ENCODE results near the gene LRRC45.

LRRC45 gene

DNA sequence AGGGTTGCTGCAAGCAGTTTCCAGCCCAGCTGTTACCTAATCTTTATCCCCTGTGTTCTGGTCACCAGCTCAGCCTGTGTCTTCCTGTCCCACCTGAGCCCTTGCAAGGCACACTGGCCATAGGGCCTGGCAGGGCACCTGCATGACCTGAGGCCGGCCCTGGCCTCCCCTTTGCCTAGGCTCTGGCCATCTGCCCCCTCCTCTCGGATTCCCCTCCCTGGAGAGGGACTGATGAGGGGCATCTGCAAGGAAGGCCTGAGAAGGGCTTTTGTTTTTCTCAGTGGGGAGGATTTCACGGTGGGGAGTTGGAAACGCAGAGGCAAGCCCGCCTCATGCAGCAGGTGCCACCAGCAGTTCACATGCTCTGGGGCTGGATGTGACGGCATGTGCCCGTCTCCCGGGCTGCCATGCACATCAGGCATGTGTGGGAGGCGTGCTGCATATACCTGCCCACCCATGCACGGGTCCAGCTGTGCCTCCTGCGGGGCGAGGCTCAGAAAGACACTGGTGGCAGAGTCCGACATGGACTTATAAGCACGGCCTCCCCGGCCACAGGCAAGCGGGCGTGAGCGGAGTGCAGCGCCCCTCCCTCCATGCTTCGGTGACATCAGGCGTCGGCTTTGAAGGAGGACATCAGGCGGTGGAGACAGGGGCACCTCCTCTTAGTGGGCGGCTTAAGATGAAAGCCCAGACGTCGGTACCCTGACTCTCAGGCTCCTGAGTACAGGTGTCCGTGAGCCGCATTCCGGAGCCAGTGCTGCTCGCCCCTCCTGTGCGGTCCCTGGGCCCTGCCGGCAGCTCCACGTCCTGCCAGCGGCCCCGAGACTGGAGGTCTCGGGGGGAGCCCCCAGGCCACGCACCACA is 29.1 kb upstream of the LRRC45 start:
- no peak for DNase-seq (ENCODE audit: low read depth in 1 of 2, low spot score in 1 of 2)

DNA sequence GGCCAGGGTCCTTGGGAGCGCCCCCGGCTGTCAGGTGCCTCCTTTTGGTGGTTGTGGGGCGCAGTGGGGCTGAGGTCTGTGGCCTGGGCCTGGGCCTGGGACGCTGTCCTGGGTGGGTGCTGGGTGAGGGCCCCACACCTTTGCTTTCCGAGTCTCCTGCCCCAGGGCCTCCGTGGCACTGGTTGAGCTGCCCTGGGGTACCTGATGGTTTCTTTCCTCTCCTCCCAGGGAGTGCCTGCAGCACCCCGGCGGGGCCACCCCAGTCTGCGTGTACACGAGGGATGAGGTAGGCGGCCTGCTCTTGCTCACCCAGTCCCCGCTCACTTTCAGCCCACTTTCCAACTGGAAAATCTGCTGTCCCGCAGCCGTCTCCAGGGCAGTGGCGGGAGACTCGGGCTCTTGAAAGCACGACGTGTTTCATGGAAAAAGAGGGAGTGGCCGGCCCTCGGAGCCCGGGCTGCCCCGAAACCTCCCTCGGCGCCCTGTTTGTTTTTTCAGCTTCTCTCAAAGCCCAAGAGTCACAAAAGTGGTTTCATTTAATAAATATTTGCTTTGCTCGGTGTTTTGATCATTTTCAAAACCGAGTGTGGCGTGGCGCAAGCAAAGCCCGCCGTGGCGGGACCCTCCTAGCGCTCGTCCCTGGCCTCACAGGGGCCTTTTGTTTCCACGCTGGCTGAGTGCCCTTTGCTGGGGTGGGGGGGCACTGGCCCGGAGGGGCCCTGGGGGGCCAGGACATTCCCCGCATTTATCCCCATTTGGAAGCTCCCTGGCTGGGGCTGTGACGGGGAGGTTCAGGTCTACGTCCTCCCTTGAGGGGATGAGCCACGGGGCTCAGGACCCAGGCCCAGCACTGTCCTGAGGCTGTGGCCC is 28.3 kb upstream of the LRRC45 start:
- DNase-seq (ENCODE audit: low read depth in 1 of 2, low spot score in 1 of 2), result no peak

DNA sequence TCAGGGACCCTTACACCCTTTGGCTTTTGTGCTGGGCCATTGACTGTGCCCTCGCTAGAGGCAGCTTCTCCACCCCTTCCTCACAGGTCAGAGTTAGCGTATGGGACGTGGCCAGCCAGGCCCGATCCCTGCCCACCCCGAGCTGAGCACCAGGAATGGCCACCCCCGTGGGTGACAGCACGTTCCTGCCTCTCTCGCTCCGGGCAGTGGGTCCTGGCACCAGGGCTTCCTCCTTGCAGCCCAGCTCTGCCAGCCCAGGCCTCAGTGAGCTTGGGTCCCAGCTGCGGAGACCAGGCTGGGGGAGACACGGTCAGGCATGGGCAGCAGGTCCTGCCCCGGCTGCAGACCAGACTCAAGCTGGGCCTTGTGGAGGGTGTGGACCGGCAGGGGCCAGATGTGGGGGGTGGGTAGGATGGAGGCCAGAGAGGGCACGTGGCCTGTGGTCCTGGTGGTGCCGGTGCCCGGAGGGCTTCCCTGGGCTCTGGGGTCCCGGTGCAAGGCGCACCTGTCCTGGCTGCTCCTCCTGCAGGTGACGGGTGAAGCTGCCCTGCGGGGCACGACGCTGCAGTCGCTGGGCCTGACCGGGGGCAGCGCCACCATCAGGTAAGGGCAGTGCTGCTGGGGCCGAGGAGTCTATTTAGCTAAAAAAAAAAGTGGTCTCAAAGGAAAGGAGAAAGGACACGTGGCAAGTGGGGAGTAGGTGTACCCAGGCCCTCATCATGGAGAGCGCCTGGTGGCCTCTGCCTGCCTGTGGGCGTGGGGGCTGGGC is 27.5 kb upstream of the LRRC45 start:
- DNase-seq (ENCODE audit: low read depth in 1 of 2, low spot score in 1 of 2), result no peak

DNA sequence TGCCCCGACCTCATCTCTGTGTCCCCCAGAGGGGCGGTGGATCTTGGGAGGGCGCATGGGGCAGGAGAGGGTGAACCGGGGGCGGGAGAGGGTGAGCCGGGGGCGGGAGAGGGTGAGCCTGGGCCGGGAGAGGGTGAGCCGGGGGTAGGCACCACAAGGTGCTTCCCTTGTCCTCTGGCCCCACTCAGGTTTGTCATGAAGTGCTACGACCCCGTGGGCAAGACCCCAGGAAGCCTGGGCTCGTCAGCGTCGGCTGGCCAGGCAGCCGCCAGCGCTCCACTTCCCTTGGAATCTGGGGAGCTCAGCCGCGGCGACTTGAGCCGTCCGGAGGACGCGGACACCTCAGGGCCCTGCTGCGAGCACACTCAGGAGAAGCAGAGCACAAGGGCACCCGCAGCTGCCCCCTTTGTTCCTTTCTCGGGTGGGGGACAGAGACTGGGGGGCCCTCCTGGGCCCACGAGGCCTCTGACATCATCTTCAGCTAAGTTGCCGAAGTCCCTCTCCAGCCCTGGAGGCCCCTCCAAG is 26.8 kb upstream of the LRRC45 start:
- no peak for DNase-seq (ENCODE audit: low read depth in 1 of 2, low spot score in 1 of 2)

DNA sequence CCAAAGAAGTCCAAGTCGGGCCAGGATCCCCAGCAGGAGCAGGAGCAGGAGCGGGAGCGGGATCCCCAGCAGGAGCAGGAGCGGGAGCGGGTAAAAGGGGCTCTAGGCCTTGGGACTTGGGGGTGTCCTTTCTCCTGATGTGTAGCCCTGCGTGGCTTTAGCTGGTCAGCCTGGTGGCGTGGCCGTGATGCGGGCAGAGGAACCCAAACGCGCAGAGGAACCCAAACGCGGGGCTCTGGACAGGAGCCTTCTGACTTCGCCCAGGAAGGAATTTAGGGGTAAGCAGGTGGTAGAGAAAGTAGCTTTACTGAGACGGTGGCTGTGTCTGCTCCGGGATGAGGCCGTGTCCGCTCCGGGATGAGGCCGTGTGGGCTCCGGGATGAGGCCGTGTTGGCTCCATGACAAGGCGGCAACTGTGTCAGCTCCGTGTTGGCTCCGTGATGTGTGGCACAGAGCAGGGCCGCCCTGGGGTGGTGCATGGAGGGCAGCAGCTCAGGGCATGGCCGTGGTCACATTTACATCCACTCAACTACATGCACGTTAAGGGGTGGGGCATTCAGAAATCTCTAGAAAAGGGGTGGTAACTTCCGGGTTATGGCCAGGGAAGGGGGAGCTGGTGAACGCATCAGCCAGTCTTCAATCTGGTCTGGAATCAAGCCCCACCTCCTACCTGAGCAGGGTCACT is 26.2 kb upstream of the LRRC45 start:
- DNase-seq (ENCODE audit: low read depth in 1 of 2, low spot score in 1 of 2), result no peak

DNA sequence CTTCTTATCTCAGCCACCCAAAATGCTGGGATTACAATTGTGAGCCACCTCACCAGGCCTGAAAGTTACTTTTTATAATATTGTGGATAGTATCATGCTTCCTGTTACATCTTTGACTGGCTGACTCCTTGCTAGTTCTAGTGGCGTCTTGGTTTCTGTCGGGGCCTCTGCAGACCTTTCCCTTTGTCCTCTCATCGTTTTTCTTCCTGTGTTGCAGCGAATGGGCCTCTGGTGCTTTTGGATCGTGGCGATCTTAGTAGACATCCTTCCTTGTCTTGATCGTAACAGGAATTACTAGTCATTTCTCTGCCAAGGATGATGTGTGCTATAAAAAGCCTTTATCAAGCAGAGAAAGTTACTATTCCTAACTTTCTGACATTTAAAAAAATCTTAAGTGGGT is 24.9 kb upstream of the LRRC45 start:
- DNase-seq (ENCODE audit: low read depth in 1 of 2, low spot score in 1 of 2), result no peak

DNA sequence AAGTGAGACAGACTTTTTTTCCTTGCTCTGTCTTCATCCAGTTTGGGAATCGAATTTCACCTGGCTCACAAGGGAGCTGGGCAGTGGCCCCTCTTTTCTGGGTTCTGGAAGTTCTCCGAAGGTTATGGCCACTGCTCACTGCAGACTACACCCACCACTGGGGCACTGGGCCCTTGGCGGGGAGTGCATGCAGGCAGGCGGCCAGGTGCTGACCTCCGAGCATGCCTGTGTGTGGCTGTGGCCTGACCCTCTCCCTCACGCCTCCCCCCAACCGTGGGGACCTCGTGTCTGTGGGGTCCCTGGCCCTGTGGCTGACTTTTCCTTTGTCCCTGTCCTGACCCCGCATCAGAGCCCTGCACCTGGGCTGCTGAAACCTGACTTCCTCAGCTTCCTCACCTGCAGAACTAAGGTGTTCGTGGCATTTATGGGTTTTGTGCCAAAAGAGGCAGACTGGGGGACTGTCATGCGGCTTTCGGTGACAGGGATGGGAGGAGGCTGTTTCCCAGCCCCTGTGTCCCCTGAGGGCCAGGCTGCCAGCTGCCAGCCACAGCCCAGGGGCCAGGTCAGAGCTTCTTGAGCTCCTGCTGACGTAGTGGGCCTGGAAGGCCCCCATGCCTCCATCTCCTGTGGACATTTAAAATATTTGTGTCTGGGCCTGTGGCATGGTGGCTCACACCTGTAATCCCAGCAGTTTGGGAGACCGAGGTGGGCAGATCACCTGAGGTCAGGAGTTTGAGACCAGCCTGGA is 24.2 kb upstream of the LRRC45 start:
- DNase-seq (ENCODE audit: low read depth in 1 of 2, low spot score in 1 of 2), result no peak

DNA sequence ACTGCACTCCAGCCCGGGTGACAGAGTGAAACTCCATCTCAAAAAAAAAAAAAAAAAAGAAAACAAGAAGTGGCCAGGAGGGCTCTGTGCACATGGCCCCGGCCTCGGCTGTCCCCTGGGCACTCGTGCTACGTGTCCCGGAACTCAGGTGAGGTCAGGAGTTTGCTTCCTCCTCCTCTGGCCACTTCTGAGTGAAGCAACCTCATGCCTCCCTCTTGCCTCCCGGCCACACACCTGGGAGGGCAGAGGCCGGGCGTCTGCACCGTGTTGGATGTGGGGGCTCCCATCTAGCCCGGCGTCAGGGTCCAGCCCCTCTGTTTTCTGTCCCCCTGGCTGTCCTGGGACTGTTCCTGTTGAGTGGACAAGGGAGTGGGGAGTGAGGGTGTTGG is 23.5 kb upstream of the LRRC45 start:
- DNase-seq (ENCODE audit: low read depth in 1 of 2, low spot score in 1 of 2), result no peak

DNA sequence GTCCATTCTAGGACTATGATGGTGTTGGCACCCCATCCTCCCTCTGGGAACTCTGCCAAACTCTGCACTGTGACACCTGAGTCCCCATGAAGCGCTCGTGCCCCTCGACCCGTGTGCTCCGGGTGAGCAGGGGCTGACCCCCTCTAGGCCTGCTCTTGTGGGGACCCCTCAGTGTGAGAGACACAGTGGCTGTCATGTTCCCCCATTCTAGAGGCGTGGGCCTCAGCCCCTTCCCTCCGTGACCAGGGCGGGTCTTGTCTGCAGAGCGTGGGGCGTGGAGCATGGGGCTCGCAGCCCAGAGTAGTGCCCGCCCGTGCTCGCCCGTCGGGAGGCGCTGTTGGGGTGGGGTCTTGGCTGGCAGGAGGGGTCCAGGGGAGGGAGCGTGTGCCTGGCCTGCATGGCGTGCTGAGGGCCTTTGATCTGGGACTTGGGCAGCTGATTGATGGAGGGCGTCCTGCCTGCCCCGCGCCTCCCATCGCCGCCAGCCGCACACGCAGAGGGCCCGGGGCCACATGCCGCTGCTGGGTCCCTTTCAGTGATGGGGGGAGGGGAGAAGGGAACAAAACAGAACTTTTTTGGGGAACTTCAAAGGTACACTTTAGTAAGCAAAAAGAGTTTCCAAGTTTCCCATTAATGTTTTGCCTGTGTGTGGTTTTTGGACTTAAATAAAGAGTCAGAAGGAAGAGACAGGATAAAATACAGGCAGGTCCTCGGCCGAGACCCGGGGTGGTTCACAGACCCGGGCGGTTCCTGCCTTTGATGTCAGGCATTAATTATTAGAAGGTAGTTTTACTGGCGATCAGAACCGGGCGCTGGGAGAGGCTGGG is 22.9 kb upstream of the LRRC45 start:
- no peak for DNase-seq (ENCODE audit: low read depth in 1 of 2, low spot score in 1 of 2)

DNA sequence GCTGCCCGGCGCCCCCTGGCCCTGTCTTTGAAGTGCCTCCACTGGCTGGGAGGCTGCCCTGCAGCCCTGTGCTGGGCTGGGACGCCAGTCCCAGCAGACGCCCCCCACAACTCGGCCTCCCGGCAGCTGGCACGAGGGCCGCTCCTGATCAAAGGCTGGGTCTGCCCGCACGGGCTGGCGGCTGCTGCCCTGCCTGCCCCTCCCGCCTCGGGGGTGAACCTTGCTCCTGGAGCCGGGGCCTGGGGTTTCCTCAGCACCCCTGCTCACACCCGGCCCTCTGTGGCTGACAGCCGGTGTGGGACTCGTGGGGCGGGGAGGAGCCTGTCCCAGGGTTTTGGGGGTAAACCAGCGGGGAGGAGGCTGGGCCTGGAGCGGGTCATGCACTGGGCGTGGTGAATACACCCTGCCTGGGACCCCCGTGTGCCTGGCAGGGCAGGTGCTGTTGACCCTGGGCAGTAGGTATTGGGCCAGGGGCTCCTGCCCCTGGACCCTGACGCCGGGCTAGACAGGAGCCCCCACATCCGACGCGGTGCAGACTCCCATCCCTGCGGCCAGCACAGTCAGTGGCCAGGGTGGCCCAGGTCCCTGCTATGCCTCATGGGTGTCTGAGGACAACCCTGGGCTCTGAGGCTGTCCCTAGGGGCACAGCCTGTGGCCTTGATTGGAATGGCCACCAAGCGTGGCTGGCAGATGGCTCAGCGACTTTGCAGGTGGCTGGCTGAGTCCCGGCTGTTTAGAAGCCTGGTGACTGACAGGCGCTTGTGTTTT is 22.1 kb upstream of the LRRC45 start:
- no peak for DNase-seq (ENCODE audit: low read depth in 1 of 2, low spot score in 1 of 2)

DNA sequence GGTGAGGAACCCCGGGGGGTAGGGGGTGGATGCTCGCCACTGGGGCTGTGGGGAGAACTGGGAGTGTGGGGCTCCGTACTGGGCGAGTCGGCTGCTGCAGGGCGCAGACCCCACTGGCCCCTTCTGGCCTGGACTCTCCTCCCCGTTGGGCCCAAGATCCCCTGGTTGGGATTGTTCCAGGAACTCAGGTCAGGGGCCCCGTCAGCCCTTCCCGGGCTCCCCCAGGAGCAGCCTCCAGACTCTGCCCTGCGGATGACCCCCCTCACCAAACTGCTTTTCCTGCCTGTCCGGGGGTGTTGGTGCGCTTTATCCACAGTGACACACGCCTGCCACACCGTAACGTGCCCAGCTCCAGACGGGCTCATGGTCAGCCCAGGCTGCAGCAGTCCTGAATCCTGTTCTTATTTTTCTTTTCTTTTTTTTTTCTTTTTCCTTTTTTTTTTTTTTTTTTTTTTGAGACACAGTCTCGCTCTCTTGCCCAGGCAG is 21.5 kb upstream of the LRRC45 start:
- DNase-seq (ENCODE audit: low read depth in 1 of 2, low spot score in 1 of 2), result no peak

DNA sequence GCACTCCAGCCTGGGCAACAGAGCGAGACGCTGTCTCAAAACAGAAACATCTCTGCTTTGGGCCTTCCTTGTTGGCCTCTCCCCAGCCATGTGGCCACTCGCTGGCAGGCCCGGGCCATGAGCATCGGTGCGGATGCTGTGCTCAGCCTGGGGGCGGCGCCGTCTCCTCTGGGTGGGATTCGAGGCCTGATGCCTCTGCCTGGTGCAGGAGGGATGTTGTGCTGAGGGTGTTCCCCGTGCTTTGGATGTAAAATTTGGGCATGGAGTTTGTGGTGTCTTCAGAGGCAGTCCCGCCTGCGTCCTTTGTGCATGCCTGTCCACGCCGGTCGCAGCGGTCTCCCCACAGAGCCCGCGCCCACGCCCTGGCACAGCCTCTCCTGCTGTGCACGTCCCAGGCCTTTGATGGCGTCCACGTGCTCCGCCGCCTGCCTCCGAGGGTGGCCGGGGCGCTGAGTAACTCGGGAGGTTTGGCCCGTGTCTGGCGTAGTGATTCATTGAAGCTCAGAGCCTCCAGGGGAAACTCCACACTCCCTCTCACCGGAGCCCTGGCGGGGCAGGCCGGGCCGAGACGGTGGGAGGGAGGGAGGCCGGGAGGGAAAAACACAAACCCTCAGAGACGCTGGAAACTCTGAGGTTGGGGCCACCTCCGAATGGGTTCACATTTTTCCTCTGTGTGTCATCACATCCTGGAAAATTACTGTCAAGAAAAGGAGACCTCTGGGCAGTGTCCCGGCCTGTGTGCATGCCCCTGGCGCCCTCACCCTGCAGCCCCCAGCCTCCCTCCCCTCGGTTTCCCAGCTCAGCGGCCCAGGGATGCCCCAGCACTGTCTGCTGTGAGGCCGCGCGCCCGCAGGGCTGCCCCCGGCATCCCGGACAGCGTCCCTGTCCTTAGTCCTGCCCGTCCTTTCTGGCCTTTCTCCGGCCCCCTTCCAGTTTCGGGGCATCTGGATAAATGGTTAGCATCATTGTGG is 19.4 kb upstream of the LRRC45 start:
- DNase-seq (ENCODE audit: low read depth in 1 of 2, low spot score in 1 of 2), result no peak

DNA sequence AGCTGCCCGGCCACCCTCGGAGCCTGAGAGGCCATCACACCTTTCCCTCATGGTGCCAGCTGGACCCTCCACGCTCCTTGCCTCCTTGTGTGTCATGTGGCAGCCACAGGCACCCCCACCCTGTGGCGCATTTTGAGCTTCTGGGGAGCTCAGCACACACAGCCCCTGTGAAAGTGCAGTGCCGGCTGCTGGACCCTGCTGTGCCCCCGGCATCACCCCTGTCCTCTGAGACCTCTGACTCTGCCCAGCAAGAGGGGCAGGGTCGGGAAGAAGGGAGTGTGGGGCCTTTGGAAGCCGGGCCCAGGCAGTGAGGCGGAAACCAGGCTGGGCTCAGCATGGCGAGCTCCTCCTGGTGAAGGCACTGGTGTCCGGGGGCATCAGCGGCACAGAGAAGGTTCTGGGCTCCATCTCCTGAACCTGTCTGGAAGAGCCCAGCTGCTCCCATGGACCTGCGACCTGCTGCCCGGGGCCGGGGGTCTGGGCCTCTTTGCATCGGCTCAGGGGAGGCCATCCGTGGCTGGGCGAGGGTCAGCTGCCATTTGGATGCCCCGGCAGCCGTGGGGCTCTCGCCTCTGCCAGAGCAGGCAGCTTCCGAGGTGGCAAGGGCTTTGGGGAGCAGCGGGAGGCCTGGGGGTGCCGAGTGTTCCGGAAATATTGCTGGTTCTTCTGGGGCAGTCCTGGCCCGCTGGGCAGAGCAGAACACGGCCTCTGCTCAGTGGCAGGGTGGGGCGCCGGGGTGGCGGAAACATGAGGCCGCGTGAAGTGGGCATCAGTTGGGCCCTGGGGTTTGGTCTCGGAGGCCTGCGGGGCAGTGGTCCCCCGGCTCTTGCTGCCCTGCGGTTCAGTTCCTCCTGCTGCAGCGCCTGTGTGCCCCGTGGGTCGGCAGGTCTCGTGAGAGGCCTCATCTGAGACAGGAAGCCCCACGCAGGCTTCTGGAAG is 18.3 kb upstream of the LRRC45 start:
- no peak for DNase-seq (ENCODE audit: low read depth in 1 of 2, low spot score in 1 of 2)

DNA sequence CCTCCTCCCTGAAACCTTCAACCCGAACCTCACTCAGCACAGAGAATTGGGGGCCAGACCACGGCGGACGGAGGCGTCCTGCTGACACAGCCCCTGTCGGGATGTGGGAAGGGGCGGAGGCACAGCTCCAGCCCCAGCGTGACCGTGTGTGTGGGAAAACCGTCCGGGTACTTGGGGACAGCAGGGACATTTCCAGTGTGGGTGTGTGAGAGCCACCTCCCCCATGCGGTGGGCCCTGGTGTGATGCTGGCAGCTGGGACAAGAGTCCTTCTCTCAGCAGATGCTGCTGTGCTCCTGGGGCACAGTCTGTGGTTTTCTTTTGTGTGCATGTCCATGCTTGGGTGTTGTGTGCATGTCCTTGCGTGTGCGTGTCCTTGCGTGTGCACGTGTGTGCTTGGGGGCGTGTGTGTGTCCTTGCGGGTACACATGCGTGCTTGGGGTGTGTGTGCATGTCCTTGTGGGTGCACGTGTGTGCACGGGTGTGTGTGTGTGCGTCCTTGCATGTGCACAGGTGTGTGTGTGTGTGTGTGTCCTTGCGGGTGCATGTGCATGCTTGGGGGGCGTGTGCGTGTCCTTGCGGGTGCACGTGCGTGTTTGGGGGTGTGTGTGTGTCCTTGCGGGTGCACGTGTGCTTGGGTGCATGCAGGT is 17.3 kb upstream of the LRRC45 start:
- DNase-seq (ENCODE audit: low read depth in 1 of 2, low spot score in 1 of 2), result no peak

DNA sequence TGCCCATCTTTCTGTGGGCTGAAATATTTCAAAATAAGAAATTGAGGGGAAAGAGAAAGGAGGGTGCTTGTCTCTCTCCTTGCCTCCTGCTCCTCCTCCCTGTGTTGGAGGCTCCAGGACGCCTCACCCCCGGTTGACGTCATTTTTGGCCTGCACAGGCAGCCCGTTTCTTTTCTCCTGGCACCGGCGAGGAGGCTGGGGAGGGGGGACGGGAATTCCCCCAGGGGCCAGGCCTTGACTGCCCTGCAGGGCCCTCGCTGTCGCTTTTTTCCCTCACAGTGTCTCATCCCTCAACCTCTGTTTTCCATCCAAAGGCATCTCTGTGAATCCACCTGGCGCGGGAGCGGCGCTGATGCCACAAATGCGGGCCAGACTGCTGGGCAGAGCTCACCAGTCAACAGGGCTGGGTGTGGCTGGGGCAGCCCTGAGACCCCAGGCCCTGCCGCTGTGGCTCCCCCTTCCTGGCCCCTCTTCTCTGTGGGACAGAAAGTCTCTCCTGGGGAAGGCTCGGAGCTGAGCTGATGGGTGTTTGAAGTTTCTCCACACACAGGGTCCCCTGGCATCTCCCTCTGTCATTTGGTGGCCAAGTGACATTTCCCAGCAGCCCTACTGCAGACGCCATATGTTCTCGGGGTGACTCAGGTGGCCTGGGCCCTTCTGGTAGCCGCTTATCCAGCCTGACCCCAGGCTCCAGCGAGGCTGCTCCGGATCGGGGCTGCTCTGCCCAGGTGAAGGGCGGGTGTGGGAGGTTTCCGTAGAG is 16.5 kb upstream of the LRRC45 start:
- no peak for DNase-seq (ENCODE audit: low read depth in 1 of 2, low spot score in 1 of 2)
